Stimulated activated CD4-positive, alpha-beta T cell treated with anti-CD3 and anti-CD28 coated beads, Interleukin-12 subunit alpha, Interleukin-12 subunit beta, amount 100 ng/mL, for 4 hours (primary cell): Measurements from ENCODE around the gene DRAP1.

ENCODE experiments used
- DNase-seq: peaks from one replicate; pipeline ENCODE4 v3.0.0-alpha.2; 2020

DRAP1 gene

DNA sequence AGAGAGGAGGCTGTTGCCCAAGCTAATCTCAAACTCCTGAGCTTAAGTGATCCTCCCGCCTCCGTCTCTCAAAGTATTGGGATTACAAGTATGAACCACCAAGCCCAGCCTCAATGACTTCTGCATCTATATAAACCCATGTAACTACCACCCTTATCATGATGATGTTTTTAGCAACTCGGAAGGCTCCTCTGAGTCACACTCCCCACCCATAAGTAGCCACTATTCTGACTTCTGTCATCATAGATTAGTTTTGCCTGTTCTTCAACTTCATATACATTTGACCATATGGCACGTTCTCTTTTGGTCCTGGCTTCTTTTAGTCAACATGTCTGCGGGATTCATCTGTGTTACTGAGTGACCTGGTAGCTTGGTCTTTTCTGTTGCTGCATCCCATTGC, 12.6 kb upstream of the DRAP1 start:
- DNase-seq: no peak

DNA sequence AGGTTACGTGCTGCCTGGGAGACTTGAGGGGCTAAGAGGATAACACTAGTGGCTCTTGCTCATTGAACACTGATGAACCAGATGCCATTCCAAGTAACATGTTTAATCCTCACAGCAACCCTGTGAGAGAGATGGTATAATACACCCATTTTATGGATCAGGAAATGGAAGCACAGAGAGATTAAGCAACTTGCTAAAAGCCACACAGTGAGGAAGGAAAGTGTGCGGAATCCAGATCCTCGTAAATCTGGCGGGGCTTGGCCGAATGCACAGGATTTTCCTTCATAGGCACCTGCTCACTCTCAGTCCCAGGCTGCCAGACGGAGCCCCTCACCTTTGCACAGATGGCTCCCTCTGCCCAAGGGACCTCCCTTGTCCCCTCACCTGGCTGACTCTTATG, 11.3 kb upstream of the DRAP1 start:
- no peak for DNase-seq

- no peak for DNase-seq
These were observed 7.3 kb upstream of the DRAP1 start for GRCh38 chr11:65911682-65912568.

DNA sequence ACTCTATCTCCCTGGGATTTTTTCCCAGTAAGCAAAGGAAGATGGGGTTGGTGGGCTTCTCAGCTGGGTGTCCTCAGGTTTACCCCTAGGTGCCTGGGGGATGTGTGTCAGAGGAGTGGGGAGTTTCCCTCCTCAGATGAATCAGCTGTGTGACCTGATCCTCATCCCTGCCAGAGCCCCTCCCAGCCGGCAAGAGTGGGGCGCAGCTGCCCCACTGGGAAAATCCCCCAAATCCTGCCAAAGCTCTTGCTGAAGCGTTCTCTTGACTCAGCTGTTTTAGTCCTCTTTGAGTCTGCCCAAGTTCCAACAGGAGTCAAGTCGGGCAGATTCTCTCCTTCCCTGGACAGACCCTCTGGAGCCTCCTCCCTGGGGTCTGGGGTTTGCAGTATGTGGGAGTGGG, 6.4 kb upstream of the DRAP1 start:
- no peak for DNase-seq

DNA sequence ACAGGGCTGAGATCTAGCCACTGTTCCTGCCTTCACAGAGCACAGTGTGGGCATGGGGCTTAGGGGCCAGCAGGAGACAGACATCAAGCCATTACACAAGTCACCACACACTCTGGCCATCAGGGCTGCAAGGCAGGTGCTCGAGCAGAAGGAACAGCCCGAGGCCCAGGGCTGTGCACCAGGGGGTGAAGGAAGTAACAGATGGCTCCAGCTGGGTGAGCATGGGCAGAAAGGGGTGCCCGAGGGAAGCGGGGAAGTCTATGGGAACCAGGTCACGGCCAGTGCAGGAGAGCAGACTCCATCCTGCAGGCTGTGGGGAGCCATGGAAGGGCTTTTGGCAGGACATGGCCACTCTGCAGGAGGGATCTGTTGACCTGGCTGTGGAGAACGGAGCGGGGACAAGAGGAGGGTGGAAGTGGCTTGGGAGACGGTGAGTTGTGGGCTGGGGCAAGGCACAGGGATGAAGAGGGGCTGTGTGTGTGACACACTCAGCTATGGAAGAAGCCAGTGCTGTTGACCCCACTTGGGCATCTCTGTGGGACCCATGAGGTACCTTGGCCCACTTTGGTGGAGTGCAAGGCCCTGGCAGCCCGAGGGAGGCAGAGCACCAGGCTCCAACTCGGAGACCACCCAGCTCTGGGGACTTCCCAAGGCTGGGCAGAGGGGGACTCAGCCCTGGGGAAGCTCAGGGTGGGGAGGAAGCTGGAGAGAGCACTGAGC, 4.0 kb upstream of the DRAP1 start:
- DNase-seq: no peak

- no peak for DNase-seq
These were observed 3.4 kb upstream of the DRAP1 start for GRCh38 chr11:65915821-65916251.

- DNase-seq: no peak
These were observed 2.8 kb upstream of the DRAP1 start for GRCh38 chr11:65916391-65916790.

- DNase-seq: no peak
These were observed 2.2 kb upstream of the DRAP1 start for GRCh38 chr11:65917077-65917433.

- DNase-seq: no peak
These were observed 1.6 kb upstream of the DRAP1 start for GRCh38 chr11:65917434-65918210.

DNA sequence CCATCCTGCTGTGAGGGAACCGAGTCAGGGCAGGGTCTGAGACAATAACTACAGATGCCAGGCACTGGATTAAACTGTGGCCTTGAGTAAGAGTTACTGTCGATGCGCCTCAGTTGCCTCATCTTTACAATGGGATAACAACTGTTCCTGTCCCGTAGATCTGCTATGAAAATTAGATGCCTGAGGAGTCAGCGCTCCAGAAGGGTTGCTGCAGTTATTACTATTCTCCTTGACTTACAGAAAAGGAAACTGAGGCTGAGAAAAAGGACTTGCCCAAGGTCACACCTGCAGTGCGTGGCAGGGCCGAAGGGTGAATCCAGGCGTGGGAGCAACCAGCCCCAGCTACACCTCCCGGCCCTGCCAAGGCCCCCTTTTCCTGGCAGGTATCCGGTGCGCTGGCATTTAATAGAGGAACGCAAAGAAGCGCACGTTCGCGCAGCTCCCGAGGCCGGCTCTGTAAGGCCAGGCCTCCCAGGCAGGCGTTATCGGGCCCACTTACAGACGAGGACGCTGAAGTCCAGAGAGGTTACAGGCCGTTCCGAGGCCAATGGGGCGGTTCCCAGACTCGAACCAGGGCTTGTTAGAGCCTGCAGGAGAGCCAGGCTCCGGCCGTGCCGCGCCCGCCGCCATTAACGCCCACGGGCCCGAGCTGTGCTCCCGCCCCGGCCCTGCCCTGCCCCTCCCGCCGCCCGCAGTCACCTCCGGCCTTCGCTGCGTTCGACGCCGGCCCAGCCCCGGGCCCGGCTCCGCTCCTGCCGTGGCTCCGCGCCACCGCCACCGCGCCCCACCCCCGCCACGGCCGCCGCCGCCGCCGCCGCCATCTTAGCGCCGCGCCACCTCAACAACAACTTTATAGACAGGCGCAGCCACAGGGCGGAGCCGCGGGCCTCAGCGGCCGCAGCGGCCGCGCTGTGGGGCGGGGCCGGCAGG, 750 bp upstream of the DRAP1 start, which contains the start of gene C11orf68:
Gene C11orf68, minus strand, starts transcription at position 852 of the 930 bp plus-strand sequence. Its CDS starts 31 bp downstream, at position 821.
- no peak for DNase-seq

- DNase-seq: no peak
These were observed 546 bp downstream of the DRAP1 start for GRCh38 chr11:65919573-65920371.

DNA sequence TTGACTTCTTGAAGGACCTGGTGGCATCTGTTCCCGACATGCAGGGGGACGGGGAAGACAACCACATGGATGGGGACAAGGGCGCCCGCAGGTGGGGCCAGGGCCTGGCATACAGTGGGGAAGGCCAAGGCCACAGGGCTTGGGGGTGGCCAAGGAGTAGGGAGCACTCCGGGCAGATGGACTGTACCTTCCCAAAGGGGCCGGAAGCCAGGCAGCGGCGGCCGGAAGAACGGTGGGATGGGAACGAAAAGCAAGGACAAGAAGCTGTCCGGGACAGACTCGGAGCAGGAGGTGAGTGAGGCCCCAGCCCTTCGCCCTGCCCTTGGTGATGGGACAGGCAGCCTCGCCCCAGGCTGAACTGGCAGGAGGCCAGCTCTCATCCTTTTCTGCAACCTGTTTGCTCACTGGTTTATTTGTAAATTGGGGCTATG, 1.2 kb downstream of the DRAP1 start:
- DNase-seq: no peak

DNA sequence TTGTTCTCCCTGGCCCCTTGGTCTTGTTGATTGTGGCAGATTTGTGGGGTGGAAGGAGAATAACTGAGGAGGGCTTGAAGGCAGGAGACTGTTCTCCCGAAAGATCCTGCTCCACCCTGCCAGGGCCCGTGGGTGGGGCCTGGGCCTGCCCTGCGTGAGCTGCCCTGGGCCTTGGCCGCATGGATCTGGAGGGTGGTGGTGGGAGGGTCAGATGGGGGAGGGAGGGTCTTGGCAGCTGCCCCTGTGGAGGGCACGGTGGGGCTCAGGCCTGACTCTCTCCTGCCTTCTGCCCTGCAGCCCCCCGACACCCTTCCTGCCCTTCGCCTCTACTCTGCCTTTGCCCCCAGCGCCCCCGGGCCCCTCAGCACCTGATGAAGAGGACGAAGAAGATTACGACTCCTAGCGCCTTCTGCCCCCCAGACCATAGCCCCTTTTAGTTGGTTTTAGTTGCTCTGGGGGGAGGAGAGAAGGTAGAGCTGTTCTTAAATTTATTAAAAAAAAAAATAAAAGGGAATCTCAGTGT, 1.9 kb downstream of the DRAP1 start:
- no peak for DNase-seq

DNA sequence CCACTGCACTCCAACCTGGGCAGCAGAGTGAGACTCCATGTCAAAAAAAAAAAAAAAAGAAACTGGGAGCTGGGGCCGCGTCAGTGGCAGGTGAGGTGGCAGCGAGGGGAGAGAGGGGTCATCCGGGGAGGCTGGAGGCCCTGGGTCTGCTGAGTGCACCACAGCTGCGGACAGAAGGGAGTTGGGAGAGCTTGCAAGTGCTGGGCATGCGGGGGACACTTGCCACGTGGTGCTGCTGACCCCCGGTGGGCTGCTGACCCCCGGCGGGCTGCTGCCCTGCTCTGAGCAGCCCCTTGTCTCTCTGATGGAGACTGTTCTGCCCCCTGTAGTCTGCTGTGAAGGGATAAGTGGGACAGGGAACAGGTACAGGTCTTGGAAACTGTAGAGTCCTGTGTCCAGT, 2.6 kb downstream of the DRAP1 start:
- no peak for DNase-seq

GRCh38 chr11:65922565-65922964, 3.3 kb downstream of the DRAP1 start:
- DNase-seq: no peak

DNA sequence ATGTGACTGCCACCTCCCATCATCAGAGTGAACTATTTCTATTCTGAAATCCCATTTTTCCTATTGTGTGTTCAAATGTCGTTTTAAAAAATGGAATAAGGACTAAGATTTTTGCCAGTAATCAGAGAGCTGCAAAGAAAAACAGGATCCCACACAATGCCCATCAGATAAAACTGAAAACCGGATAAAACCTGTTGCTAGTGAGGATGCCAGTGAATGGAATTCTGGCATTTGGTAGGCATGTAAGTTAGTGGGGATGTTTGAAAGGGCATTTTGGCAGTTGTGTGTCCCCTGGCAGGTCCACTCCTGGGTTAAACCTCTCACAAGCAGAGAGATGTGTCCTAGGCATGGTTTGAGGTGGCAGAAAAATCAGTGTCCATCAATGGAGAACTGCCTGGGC, 6.2 kb downstream of the DRAP1 start:
- no peak for DNase-seq

GRCh38 chr11:65927904-65928397, 8.7 kb downstream of the DRAP1 start:
- peak; percentile 52 for DNase-seq

DNA sequence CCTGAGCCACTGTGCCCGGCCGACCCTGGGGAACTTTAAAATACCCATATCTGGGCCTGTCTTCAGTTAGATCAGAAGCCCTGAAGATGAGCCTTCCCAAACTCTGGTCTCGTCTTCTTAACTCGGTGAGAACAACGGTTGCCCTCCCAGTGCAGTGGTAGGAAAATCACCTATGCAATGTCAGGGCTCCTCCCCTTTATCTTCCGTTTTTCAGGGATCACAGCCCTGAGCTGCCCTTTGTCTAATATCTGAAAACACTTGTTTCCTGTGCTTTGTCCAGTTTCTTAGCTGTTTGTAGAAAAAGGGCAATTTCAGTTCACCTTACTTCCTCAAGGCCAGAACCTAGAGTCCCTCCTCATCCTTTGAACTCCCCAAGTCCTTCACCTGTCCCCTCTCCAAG, 9.4 kb downstream of the DRAP1 start:
- DNase-seq: no peak

DNA sequence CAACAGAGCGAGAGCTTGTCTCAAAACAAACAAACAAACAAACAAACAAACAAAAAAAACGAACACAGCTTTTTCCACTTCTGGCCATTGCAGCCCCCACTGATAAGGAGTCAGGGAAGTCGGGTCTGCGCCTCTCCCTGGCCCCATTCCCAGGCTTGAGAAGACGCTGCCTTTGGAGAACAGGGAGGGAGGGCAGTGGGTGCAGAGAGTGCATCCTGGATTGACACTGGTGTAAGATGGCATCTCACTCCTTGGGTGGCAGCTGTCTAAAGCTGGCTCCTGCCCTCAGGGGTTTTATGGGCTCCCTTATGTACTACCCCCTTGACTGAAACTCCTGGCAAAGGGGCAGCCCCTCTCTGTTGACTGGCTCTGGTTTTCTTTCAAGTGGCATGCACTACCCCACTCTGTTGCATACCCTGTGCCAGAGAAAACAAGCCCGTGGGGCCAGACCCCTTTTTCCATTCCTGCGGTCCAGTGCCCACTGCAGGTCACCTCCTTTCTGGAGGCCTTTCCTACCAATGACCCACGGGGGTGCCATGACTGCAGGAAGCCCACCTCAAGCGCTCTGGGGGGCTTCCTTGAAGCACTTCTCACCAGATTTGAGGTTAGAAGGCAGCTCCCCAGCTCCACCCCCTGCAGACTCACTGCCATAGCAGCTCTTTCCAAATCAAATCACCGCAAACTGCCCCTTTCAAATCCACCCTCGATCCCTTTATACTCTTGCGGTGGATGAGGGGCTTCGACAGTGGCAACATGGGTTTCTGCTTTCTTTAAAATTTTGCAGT, 12.7 kb downstream of the DRAP1 start:
- DNase-seq: no peak

GRCh38 chr11:65932558-65932919, 13.3 kb downstream of the DRAP1 start:
- no peak for DNase-seq
